ENCODE data around the gene ITFG1.

DNA sequence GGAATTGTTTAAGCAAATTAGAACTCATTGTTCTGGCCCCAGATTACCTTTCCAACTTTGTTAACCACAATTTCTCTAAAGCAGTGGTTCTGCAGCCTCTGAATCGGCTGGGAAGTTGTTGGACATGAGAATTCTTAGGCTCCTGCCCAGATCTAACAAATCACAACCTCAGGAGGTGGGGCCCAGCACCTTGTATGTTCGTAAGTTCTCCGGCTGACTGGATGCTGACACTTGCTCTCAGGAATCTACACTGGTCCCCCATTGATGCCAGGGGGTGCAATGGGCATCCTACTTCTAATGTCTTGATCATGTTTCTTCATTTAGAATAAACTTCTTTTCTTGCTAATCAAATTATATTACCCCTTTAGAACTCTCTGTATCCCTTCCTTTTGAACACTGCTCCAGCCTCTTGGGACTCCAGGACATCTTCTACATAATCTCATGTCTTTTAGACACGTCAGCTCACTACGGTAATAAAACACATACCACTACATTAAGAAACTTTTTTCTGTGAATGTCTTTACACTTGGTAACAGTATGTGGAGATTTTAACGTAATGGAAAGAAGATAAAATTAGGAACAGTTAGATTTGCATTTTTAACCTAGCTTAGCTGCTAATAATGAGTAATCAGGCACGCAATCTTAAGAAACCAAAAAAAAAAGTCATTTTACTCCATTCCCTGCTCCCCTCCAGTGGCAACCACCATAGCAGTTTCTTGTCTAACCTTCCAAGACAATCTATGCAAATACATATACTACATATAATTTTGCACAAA, 143.2 kb downstream of the ITFG1 start:
- no peak for TF ChIP-seq POLR2A (conservative IDR thresholded peaks at IDR 0.05)
- TF ChIP-seq RBFOX2 (IDR thresholded peaks at IDR 0.05; ENCODE audit: low read depth, low read length) = no peak
- TF ChIP-seq, protein P1, sequence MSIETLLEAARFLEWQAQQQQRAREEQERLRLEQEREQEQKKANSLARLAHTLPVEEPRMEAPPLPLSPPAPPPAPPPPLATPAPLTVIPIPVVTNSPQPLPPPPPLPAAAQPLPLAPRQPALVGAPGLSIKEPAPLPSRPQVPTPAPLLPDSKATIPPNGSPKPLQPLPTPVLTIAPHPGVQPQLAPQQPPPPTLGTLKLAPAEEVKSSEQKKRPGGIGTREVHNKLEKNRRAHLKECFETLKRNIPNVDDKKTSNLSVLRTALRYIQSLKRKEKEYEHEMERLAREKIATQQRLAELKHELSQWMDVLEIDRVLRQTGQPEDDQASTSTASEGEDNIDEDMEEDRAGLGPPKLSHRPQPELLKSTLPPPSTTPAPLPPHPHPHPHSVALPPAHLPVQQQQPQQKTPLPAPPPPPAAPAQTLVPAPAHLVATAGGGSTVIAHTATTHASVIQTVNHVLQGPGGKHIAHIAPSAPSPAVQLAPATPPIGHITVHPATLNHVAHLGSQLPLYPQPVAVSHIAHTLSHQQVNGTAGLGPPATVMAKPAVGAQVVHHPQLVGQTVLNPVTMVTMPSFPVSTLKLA (conservative IDR thresholded peaks at IDR 0.05) = no peak
- no peak for TF ChIP-seq SP2 (IDR thresholded peaks at IDR 0.05; ENCODE audit: extremely low read depth, low read depth, low read length, poor library complexity, severe bottlenecking)
- TF ChIP-seq TBP (optimal IDR thresholded peaks at IDR 0.05; ENCODE audit: low read depth, low read length) = no peak
- TF ChIP-seq, protein P2, sequence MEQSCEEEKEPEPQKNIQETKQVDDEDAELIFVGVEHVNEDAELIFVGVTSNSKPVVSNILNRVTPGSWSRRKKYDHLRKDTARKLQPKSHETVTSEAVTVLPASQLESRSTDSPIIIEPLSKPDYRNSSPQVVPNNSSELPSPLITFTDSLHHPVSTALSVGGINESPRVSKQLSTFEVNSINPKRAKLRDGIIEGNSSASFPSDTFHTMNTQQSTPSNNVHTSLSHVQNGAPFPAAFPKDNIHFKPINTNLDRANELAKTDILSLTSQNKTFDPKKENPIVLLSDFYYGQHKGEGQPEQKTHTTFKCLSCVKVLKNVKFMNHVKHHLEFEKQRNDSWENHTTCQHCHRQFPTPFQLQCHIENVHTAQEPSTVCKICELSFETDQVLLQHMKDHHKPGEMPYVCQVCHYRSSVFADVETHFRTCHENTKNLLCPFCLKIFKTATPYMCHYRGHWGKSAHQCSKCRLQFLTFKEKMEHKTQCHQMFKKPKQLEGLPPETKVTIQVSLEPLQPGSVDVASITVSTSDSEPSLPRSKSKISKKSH (CRISPR knock-in tag; IDR thresholded peaks at IDR 0.05) = no peak
- no peak for TF ChIP-seq TCF7 (IDR thresholded peaks at IDR 0.05; ENCODE audit: borderline replicate concordance)
- no peak for TF ChIP-seq XRCC4 (IDR thresholded peaks at IDR 0.05; ENCODE audit: extremely low read depth, insufficient read depth, insufficient read length)
